ENCODE data around the gene SEC14L5.

Gene SEC14L5

GRCh38 chr16:4968879-4969483 lies 10.9 kb downstream of the SEC14L5 start:
- TF ChIP-seq CTCF (IDR thresholded peaks at IDR 0.05), result no peak
- Histone ChIP-seq H3K27me3 (peaks cover 27% of the 10 kb centered on the region), H3K4me1 (ENCODE audit: control insufficient read depth in 1 of 2, insufficient read depth in 1 of 2, low read depth in 1 of 2, low read length in 1 of 2) (no peaks in the 10 kb centered on the region), H3K4me3 (ENCODE audit: low read depth in 1 of 2, low read length in 1 of 2) (no peak overlapping the region), H3K27ac (no peak overlapping the region), H3K36me3 (no peaks in the 10 kb centered on the region), H3K9me3 (no peaks in the 10 kb centered on the region)

GRCh38 chr16:4970010-4970409 lies 11.9 kb downstream of the SEC14L5 start:
- no peak for TF ChIP-seq CTCF (IDR thresholded peaks at IDR 0.05)
- no peaks in the 10 kb centered on the region for H3K9me3 ChIP-seq

GRCh38 chr16:4972938-4973587 lies 14.9 kb downstream of the SEC14L5 start:
- no peaks in the 10 kb centered on the region for H3K9me3 ChIP-seq
- H3K4me3 ChIP-seq (ENCODE audit: low read depth in 1 of 2, low read length in 1 of 2), result no peak overlapping the region
- no peak overlapping the region for H3K27ac ChIP-seq
- no peaks in the 10 kb centered on the region for H3K4me1 ChIP-seq (ENCODE audit: control insufficient read depth in 1 of 2, insufficient read depth in 1 of 2, low read depth in 1 of 2, low read length in 1 of 2)
- peaks cover 22% of the 10 kb centered on the region for H3K27me3 ChIP-seq
- no peak for TF ChIP-seq CTCF (IDR thresholded peaks at IDR 0.05)
- no peaks in the 10 kb centered on the region for H3K36me3 ChIP-seq

More at GRCh38 chr16:4970010-4970409, 11.9 kb downstream of the SEC14L5 start:
- H3K27me3 ChIP-seq, result peaks cover 27% of the 10 kb centered on the region
- no peaks in the 10 kb centered on the region for H3K36me3 ChIP-seq
- no peak overlapping the region for H3K4me3 ChIP-seq (ENCODE audit: low read depth in 1 of 2, low read length in 1 of 2)
- H3K4me1 ChIP-seq (ENCODE audit: control insufficient read depth in 1 of 2, insufficient read depth in 1 of 2, low read depth in 1 of 2, low read length in 1 of 2), result no peaks in the 10 kb centered on the region
- H3K27ac ChIP-seq, result no peak overlapping the region

- no peak for TF ChIP-seq CTCF (IDR thresholded peaks at IDR 0.05)
- H3K9me3 ChIP-seq, result no peaks in the 10 kb centered on the region
Observed at GRCh38 chr16:4976079-4976478, 17.9 kb downstream of the SEC14L5 start.

GRCh38 chr16:4976611-4977145 lies 18.5 kb downstream of the SEC14L5 start:
- Histone ChIP-seq H3K9me3 (no peaks in the 10 kb centered on the region), H3K4me1 (ENCODE audit: control insufficient read depth in 1 of 2, insufficient read depth in 1 of 2, low read depth in 1 of 2, low read length in 1 of 2) (no peaks in the 10 kb centered on the region), H3K4me3 (ENCODE audit: low read depth in 1 of 2, low read length in 1 of 2) (no peak overlapping the region), H3K27ac (no peak overlapping the region), H3K36me3 (no peaks in the 10 kb centered on the region), H3K27me3 (peaks cover 36% of the 10 kb centered on the region)
- TF ChIP-seq CTCF (IDR thresholded peaks at IDR 0.05), result no peak

More at GRCh38 chr16:4976079-4976478, 17.9 kb downstream of the SEC14L5 start:
- Histone ChIP-seq H3K4me3 (ENCODE audit: low read depth in 1 of 2, low read length in 1 of 2) (no peak overlapping the region), H3K36me3 (no peaks in the 10 kb centered on the region), H3K4me1 (ENCODE audit: control insufficient read depth in 1 of 2, insufficient read depth in 1 of 2, low read depth in 1 of 2, low read length in 1 of 2) (no peaks in the 10 kb centered on the region), H3K27me3 (peaks cover 36% of the 10 kb centered on the region), H3K27ac (no peak overlapping the region)

All from neutrophil (primary cell).